GM18526 (cell line): ENCODE data around the gene SNX30.
A peak's percentile ranks its signal among the peaks of the same experiment; 100 is the strongest.

Experiments used
- POLR2A ChIP-seq: IDR thresholded peaks from 3 replicates; pipeline ENCODE4 v1.6.1; 2011; ENCODE audit not compliant: insufficient read length; ENCODE audit errors: extremely low read depth

SNX30 gene

GRCh38 chr9:112750016-112750763, at the start of gene SNX30:
Gene SNX30 (plus strand): TSS chr9:112750760. CDS start chr9:112751002, 242 bp downstream.
- peak; percentile 52 for TF ChIP-seq POLR2A

- TF ChIP-seq POLR2A, result no peak
Measured at GRCh38 chr9:112703304-112703703, 47.3 kb upstream of the SNX30 start.

- no peak for TF ChIP-seq POLR2A
Measured at GRCh38 chr9:112705768-112706427, 44.7 kb upstream of the SNX30 start.

- TF ChIP-seq POLR2A, result no peak
Measured at GRCh38 chr9:112711050-112711689, 39.4 kb upstream of the SNX30 start.

GRCh38 chr9:112712678-112713077, 37.9 kb upstream of the SNX30 start:
- TF ChIP-seq POLR2A, result no peak

GRCh38 chr9:112717661-112718331, 32.8 kb upstream of the SNX30 start, which contains the start of gene INIP:
Gene INIP (minus strand): TSS chr9:112718117. CDS start chr9:112716485, 1,632 bp downstream.
- peak; percentile 82 for TF ChIP-seq POLR2A

- no peak for TF ChIP-seq POLR2A
Measured at GRCh38 chr9:112719241-112719691, 31.3 kb upstream of the SNX30 start.

- no peak for TF ChIP-seq POLR2A
Measured at GRCh38 chr9:112719696-112720095, 30.9 kb upstream of the SNX30 start.

- no peak for TF ChIP-seq POLR2A
Measured at GRCh38 chr9:112720113-112720780, 30.3 kb upstream of the SNX30 start.

- no peak for TF ChIP-seq POLR2A
Measured at GRCh38 chr9:112725961-112726360, 24.6 kb upstream of the SNX30 start.

GRCh38 chr9:112726428-112726827, 24.1 kb upstream of the SNX30 start:
- TF ChIP-seq POLR2A, result no peak

GRCh38 chr9:112728401-112728800, 22.2 kb upstream of the SNX30 start:
- no peak for TF ChIP-seq POLR2A

- no peak for TF ChIP-seq POLR2A
Measured at GRCh38 chr9:112731971-112732370, 18.6 kb upstream of the SNX30 start.

GRCh38 chr9:112734892-112735291, 15.7 kb upstream of the SNX30 start:
- no peak for TF ChIP-seq POLR2A

- no peak for TF ChIP-seq POLR2A
Measured at GRCh38 chr9:112743216-112743836, 7.2 kb upstream of the SNX30 start.

GRCh38 chr9:112744177-112744576, 6.4 kb upstream of the SNX30 start:
- no peak for TF ChIP-seq POLR2A
